ENCODE data around the gene PTPRG.

The PTPRG gene

GRCh38 chr3:61908382-61908781 lies 347.0 kb downstream of the PTPRG start:
- DNase-seq: no peak

- no peak for DNase-seq
Observed at GRCh38 chr3:61910732-61911131, 349.4 kb downstream of the PTPRG start.

GRCh38 chr3:61912158-61912557 lies 350.8 kb downstream of the PTPRG start:
- DNase-seq: no peak

- DNase-seq: no peak
Observed at GRCh38 chr3:61913701-61914100, 352.3 kb downstream of the PTPRG start.

- DNase-seq: no peak
Observed at GRCh38 chr3:61914276-61914675, 352.9 kb downstream of the PTPRG start.

- DNase-seq: no peak
Observed at GRCh38 chr3:61915296-61915695, 353.9 kb downstream of the PTPRG start.

GRCh38 chr3:61919371-61919770 lies 358.0 kb downstream of the PTPRG start:
- no peak for DNase-seq

- DNase-seq: no peak
Observed at GRCh38 chr3:61922118-61922517, 360.7 kb downstream of the PTPRG start.

GRCh38 chr3:61924090-61924735 lies 362.8 kb downstream of the PTPRG start:
- no peak for DNase-seq

GRCh38 chr3:61924991-61925390 lies 363.6 kb downstream of the PTPRG start:
- DNase-seq: no peak

- DNase-seq: no peak
Observed at GRCh38 chr3:61925721-61926120, 364.4 kb downstream of the PTPRG start.

GRCh38 chr3:61926923-61927322 lies 365.6 kb downstream of the PTPRG start:
- DNase-seq: no peak

GRCh38 chr3:61927332-61927731 lies 366.0 kb downstream of the PTPRG start:
- no peak for DNase-seq

- DNase-seq: no peak
Observed at GRCh38 chr3:61928039-61928438, 366.7 kb downstream of the PTPRG start.

GRCh38 chr3:61928776-61929314 lies 367.5 kb downstream of the PTPRG start:
- no peak for DNase-seq

- no peak for DNase-seq
Observed at GRCh38 chr3:61929617-61930016, 368.2 kb downstream of the PTPRG start.

GRCh38 chr3:61932499-61932898 lies 371.1 kb downstream of the PTPRG start:
- DNase-seq: no peak

GRCh38 chr3:61933798-61934504 lies 372.6 kb downstream of the PTPRG start:
- no peak for DNase-seq

- no peak for DNase-seq
Observed at GRCh38 chr3:61934505-61934871, 373.1 kb downstream of the PTPRG start.

GRCh38 chr3:61935814-61936213 lies 374.4 kb downstream of the PTPRG start:
- DNase-seq: no peak

GRCh38 chr3:61936344-61936937 lies 375.1 kb downstream of the PTPRG start:
- DNase-seq: no peak

GRCh38 chr3:61937477-61937876 lies 376.1 kb downstream of the PTPRG start:
- DNase-seq: no peak

GRCh38 chr3:61938878-61939549 lies 377.6 kb downstream of the PTPRG start:
- DNase-seq: no peak

- no peak for DNase-seq
Observed at GRCh38 chr3:61940236-61940635, 378.9 kb downstream of the PTPRG start.
